ENCODE results near the gene DLK1. TPM values are rescaled to one million over a fixed set of nuclear protein-coding genes. Genes with fewer than 3 reads are reported as not detected.

Gene DLK1
- total RNA-seq, 2 experiments from 2014 or later = not detected

- Histone ChIP-seq H3K9me2 (ENCODE audit: insufficient read depth, low read length) (no peaks in the 10 kb centered on the region), H3K79me2 (ENCODE audit: insufficient read depth, low read depth, low read length) (no peaks in the 10 kb centered on the region), H3K4me3 (ENCODE audit: low read depth, low read length, poor library complexity, severe bottlenecking) (no peak overlapping the region), H2AFZ (ENCODE audit: low read length) (no peak overlapping the region), H3K36me3 (ENCODE audit: insufficient read depth, low read length) (no peaks in the 10 kb centered on the region), H3K27ac (ENCODE audit: low read depth, low read length, poor library complexity, severe bottlenecking) (no peak overlapping the region), H3K4me1 (ENCODE audit: insufficient read depth, low read length, poor library complexity, severe bottlenecking) (no peaks in the 10 kb centered on the region), H4K20me1 (ENCODE audit: insufficient read depth, low read length) (no peaks in the 10 kb centered on the region), H3K9me3 (ENCODE audit: low read length) (no peaks in the 10 kb centered on the region), H3K4me2 (ENCODE audit: low read length) (no peak overlapping the region)
- no peak for DNase-seq (ENCODE audit: low spot score)
- CTCF ChIA-PET (ENCODE audit: unreplicated experiment) = no interaction called here
- POLR2A ChIA-PET = no interaction called here
- TF ChIP-seq, protein P1, sequence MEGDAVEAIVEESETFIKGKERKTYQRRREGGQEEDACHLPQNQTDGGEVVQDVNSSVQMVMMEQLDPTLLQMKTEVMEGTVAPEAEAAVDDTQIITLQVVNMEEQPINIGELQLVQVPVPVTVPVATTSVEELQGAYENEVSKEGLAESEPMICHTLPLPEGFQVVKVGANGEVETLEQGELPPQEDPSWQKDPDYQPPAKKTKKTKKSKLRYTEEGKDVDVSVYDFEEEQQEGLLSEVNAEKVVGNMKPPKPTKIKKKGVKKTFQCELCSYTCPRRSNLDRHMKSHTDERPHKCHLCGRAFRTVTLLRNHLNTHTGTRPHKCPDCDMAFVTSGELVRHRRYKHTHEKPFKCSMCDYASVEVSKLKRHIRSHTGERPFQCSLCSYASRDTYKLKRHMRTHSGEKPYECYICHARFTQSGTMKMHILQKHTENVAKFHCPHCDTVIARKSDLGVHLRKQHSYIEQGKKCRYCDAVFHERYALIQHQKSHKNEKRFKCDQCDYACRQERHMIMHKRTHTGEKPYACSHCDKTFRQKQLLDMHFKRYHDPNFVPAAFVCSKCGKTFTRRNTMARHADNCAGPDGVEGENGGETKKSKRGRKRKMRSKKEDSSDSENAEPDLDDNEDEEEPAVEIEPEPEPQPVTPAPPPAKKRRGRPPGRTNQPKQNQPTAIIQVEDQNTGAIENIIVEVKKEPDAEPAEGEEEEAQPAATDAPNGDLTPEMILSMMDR (conservative IDR thresholded peaks at IDR 0.05; ENCODE audit: low read length) = no peak
- TF ChIP-seq EZH2phosphoT487 (IDR thresholded peaks at IDR 0.05; ENCODE audit: borderline replicate concordance, low read depth, low read length) = no peak
- no TSS peak for BruUV-seq (replicated peaks)
- intact Hi-C loops (cut with micrococcal nuclease; ENCODE audit: unreplicated experiment) = no loop called here
Observed at GRCh38 chr14:100736269-100737180, 9.8 kb downstream of the DLK1 start.

DNA sequence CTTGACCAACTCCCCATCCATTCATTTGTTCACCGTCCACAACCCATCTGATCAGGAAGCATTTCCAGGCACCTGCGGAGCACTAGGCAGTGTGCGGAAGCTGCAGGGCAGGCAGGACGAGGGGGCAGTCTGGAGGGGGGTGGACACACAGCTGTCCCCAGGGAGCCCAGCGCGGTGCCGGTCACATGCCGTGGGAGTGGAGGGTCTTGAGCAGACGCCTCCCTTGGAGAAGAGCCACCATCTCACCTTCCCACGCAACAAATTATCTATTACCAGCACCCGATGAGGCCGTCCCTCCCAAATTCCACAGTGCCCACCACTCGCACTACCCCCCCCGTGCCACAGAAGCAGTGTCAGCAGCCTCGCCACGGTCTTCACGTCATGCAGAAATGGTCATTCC, 10.8 kb downstream of the DLK1 start:
- Histone ChIP-seq H3K27ac (ENCODE audit: low read depth, low read length, poor library complexity, severe bottlenecking) (no peak overlapping the region), H3K9me2 (ENCODE audit: insufficient read depth, low read length) (no peaks in the 10 kb centered on the region), H3K79me2 (ENCODE audit: insufficient read depth, low read depth, low read length) (no peaks in the 10 kb centered on the region), H4K20me1 (ENCODE audit: insufficient read depth, low read length) (no peaks in the 10 kb centered on the region), H2AFZ (ENCODE audit: low read length) (no peak overlapping the region), H3K36me3 (ENCODE audit: insufficient read depth, low read length) (no peaks in the 10 kb centered on the region), H3K4me1 (ENCODE audit: insufficient read depth, low read length, poor library complexity, severe bottlenecking) (no peaks in the 10 kb centered on the region), H3K9me3 (ENCODE audit: low read length) (no peaks in the 10 kb centered on the region), H3K4me2 (ENCODE audit: low read length) (no peak overlapping the region), H3K4me3 (ENCODE audit: low read depth, low read length, poor library complexity, severe bottlenecking) (no peak overlapping the region)
- CTCF ChIA-PET (ENCODE audit: unreplicated experiment) = no interaction called here
- DNase-seq (ENCODE audit: low spot score) = no peak
- intact Hi-C loops (cut with micrococcal nuclease; ENCODE audit: unreplicated experiment) = no loop called here
- TF ChIP-seq, protein P1 (conservative IDR thresholded peaks at IDR 0.05; ENCODE audit: low read length) = no peak
- TF ChIP-seq EZH2phosphoT487 (IDR thresholded peaks at IDR 0.05; ENCODE audit: borderline replicate concordance, low read depth, low read length) = no peak
- POLR2A ChIA-PET = no interaction called here
- no TSS peak for BruUV-seq (replicated peaks)

DNA sequence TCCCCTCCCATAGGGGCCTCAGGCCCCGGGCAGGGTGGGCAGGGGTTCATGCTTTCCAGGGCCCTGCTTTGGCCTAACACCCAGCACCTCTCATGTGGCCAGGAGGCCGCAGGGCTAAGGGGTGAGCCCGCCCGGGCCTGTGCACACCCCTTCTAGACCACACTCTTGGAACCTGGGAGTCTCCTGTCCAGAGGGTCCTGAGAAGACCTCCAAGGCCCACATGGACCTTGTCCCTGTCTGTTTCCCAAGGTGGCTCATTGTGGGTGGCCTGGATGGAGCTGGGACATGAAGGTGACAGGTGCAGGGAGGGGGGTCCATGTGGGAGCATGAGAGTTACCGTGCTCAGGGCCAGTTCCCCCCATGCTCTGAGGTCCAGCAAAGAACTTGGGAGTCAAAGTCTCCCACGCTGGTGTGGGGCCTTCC, 11.6 kb downstream of the DLK1 start:
- CTCF ChIA-PET (ENCODE audit: unreplicated experiment) = no interaction called here
- TF ChIP-seq EZH2phosphoT487 (IDR thresholded peaks at IDR 0.05; ENCODE audit: borderline replicate concordance, low read depth, low read length) = no peak
- TF ChIP-seq, protein P1 (conservative IDR thresholded peaks at IDR 0.05; ENCODE audit: low read length) = no peak
- no peak for DNase-seq (ENCODE audit: low spot score)

More for the DNA sequence above, 11.6 kb downstream of the DLK1 start:
- H3K27ac ChIP-seq (ENCODE audit: low read depth, low read length, poor library complexity, severe bottlenecking) = no peak overlapping the region
- no peak overlapping the region for H2AFZ ChIP-seq (ENCODE audit: low read length)
- no peaks in the 10 kb centered on the region for H3K36me3 ChIP-seq (ENCODE audit: insufficient read depth, low read length)
- no TSS peak for BruUV-seq (replicated peaks)
- H3K4me3 ChIP-seq (ENCODE audit: low read depth, low read length, poor library complexity, severe bottlenecking) = no peak overlapping the region
- H3K79me2 ChIP-seq (ENCODE audit: insufficient read depth, low read depth, low read length) = no peaks in the 10 kb centered on the region
- H3K9me2 ChIP-seq (ENCODE audit: insufficient read depth, low read length) = no peaks in the 10 kb centered on the region
- POLR2A ChIA-PET = no interaction called here
- intact Hi-C loops (cut with micrococcal nuclease; ENCODE audit: unreplicated experiment) = no loop called here
- no peak overlapping the region for H3K4me2 ChIP-seq (ENCODE audit: low read length)
- no peaks in the 10 kb centered on the region for H4K20me1 ChIP-seq (ENCODE audit: insufficient read depth, low read length)
- no peaks in the 10 kb centered on the region for H3K4me1 ChIP-seq (ENCODE audit: insufficient read depth, low read length, poor library complexity, severe bottlenecking)
- H3K9me3 ChIP-seq (ENCODE audit: low read length) = no peaks in the 10 kb centered on the region

Measured in OCI-LY7 (cell line).